Mesangial cell (primary cell): ENCODE results near the gene SV2A. TPM values are rescaled to one million over a fixed set of nuclear protein-coding genes. Genes with fewer than 3 reads are reported as not detected.

ENCODE experiments used
- total RNA-seq: library from RNA; depleted of rRNA; stranded (reverse); fragments of >200 nt; gene quantifications from 2 replicates; pipeline ENCODE4 v1.2.3, GENCODE V29; 2015

Gene SV2A, protein sequence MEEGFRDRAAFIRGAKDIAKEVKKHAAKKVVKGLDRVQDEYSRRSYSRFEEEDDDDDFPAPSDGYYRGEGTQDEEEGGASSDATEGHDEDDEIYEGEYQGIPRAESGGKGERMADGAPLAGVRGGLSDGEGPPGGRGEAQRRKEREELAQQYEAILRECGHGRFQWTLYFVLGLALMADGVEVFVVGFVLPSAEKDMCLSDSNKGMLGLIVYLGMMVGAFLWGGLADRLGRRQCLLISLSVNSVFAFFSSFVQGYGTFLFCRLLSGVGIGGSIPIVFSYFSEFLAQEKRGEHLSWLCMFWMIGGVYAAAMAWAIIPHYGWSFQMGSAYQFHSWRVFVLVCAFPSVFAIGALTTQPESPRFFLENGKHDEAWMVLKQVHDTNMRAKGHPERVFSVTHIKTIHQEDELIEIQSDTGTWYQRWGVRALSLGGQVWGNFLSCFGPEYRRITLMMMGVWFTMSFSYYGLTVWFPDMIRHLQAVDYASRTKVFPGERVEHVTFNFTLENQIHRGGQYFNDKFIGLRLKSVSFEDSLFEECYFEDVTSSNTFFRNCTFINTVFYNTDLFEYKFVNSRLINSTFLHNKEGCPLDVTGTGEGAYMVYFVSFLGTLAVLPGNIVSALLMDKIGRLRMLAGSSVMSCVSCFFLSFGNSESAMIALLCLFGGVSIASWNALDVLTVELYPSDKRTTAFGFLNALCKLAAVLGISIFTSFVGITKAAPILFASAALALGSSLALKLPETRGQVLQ
- 8.6 and 11.2 TPM in 2 replicates for total RNA-seq

DNA sequence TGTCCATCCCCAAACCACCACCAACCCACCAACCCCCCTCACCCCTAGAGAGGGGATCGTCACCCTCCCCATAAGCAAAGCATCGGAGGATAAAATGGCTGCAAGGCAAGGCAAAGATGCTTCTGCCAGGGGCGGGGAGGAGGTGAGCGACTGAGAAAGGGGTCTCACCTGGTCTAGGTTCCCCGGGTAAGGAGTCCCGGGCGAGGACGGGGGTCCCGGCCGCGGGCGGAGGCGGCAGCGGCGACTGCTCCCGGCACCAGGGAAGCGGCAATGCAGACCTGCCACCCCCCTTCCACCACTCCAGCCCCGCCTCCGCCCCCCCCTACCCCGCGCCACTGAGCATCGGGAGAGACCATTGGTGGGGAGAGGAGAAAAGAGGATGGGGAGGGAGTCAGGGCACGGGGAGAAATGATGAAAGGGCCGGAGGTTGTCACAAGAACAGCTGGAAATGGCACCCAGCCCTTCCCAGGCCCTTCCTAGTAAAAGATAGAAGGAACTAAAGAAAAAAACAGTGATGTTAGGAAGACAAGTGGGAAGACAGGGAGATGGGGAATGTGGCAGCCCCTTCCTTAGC lies at the start of gene SV2A:
TSS of gene SV2A (minus strand) at position 274 of the 574 bp plus-strand sequence. CDS start 4,004 bp downstream, outside the sequence.

DNA sequence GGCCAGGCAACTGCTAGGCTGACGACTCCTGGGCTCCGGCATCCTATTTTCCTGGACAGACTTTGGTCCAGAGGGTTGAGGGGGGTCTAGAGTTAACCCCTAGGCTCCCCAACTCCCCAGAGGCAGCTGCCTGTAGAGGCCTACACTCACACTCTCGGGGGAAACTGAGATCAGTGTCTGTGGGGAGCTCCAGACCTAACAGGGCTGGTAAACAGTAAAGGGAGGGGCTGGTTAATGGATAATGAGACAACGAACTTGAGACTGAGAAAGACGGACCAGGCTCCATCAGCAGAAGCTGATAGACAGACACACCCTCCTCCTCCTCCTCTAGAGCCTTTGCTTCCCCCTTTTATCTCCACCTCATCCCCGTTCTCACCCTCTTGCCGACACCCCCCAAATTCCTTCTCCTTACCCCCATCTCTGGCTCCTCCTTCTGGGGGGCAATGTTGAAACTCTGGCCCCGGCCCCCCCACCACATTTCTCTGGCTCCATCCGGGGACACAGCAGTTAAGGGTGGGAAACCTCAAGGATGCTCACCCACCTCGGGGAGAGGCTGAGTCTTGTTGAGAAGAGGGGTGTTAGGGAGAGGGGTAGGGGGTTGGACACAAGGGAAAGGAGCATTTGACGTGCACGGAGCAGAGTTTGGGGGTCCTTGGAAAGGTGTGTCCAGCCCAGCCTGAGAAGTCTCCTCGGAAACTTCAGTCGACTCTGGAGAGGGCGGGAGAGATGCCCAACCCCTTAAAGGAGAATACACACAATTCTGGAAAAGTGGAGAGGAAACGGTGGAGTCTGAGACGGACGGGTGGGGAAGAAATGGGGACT lies 18.7 kb upstream of the SV2A start, which contains the start of gene MTMR11:
TSS of gene MTMR11 (minus strand) at position 710 of the 822 bp plus-strand sequence. CDS start at position 478, 232 bp downstream.

DNA sequence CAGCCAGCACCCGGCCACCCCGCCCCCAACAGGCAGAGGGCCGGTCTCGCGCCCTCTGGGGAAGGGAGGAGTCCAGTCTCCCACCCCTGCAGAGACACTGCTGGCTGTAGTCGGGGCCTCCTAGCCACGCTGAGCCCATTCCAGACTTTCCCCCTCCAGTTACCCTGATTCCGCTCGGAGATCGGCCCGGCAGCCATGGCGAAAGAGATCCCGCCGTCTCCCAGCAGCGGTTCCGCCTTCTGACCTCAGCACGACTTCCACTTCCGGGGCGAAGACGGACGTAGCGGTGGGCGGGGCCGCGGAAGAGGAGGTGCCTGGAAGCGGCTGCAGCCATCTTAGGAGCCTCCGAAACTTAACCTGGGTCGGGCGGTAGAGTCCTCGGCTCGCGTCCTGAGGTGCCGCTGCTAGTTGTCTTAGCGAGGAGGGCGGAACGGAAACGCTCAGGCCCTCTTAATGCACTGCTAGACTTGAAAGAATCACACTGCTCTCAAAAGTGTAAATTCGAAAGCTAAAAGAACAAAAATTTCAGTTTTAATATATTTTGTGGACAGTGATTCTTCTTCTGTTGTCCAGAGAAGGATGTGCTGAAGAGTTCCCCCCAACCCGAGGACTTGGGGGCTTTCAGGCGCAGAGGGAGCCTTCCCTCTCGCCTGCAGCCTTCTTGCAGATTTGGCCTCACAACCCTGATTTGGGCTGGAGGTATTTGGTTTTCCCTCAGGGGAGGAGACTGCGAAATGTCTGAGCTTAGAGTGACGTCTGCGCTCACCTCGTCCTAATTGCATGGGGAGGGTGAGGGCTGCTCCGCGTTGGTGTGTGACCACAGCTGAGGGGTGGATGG lies 10.1 kb upstream of the SV2A start, which contains the start of gene SF3B4:
TSS of gene SF3B4 (minus strand) at position 241 of the 838 bp plus-strand sequence. CDS start at position 197, 44 bp downstream.

DNA sequence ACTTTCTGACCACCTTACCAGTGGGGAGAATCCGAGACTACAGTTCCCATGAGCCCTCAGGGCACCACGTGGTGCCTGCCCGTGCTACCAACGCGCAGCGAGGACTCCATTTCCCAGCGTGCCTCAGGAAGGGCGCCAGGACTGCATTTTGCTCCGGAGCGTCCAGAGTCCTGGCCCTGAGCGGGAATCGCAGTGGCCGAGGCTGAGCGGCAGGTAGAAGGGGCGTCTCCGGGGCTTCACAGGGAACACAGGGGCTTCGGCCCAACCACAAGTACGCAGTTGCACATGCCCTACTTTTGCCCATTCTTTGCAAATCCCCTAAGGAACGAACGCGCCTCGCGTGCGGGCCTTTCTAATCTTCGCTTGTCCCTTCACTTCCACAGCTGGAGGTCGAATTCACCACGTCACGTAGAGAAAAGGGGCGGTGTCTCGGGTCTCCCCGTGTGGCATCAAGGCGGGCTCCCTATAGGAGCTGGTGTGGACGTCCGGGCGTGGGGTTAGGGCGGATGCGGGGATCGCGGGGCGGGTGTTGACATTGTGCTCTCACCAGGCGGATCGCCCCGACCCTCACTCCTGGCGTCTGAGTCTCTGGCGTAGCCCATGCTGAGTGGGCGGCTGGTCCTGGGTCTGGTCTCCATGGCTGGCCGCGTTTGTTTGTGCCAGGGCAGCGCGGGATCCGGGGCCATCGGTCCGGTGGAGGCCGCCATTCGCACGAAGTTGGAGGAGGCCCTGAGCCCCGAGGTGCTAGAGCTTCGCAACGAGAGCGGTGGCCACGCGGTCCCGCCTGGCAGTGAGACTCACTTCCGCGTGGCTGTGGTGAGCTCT lies 18.0 kb downstream of the SV2A start, which contains the start of gene BOLA1:
TSS of gene BOLA1 (plus strand) at position 109 of the 825 bp plus-strand sequence. CDS start at position 601, 492 bp downstream.

Other genes starting within 250 kb of the SV2A start
- not detected in 2 replicates for gene FCGR1A, start 135.2 kb downstream of the SV2A start, total RNA-seq
- 26.9 and 28.8 TPM in 2 replicates for gene BOLA1, start 18.3 kb downstream of the SV2A start, total RNA-seq
- gene SF3B4, start 10.0 kb upstream of the SV2A start, total RNA-seq = 22.4 and 23.5 TPM in 2 replicates
- gene MTMR11, start 19.0 kb upstream of the SV2A start, total RNA-seq = 9.6 and 20.4 TPM in 2 replicates
- 5.9 and 11.2 TPM in 2 replicates for gene OTUD7B, start 92.9 kb upstream of the SV2A start, total RNA-seq
- 18.5 and 19.9 TPM in 2 replicates for gene VPS45, start 149.9 kb upstream of the SV2A start, total RNA-seq
- gene PLEKHO1, start 232.1 kb upstream of the SV2A start, total RNA-seq = 73.7 and 75.3 TPM in 2 replicates